ENCODE data around the gene PEX7.
"Not testable (repeated sequence)": the region's sequence is repeated elsewhere in the genome, so short reads cannot be mapped to it uniquely, and the experiment has no call there.

The PEX7 gene

GRCh38 chr6:136822046-136822375 lies 381 bp upstream of the PEX7 start:
- Histone ChIP-seq H3K4me3 (peak overlapping the region; percentile 46 to 80 (median 67)), H3K27ac (peak overlapping the region in 19 of 21 experiments; percentile 80 to 96 (median 93))

DNA sequence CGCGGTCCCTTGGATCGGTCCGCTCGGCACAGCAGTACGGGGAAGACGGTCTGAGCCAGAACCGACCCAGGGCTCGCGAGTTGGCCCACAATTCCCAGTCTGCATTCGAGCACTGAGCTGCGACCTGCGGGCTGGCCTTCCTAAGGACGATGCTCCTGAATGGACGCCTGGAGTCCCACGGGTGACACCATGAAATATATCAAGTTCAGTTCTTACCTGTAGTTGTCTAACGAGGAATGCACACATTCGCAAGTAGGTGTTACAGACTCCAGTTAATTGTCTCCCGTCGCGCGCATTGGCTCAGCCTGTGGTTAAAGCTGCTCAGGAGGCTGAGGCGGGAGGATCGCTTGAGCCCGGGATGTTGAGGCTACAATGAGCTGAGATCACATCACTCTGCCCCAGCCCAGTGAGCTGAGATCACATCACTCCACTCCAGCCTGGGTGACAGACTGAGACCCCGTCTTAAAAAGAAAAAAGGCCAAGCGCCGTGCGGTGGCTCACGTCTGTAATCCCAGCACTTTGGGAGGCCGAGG lies 802 bp downstream of the PEX7 start:
- peak overlapping the region in 20 of 21 experiments; percentile 85 to 96 (median 93) for H3K27ac ChIP-seq
- peak overlapping the region; percentile 46 to 80 (median 67) for H3K4me3 ChIP-seq

GRCh38 chr6:136826216-136826615 lies 3.8 kb downstream of the PEX7 start:
- Histone ChIP-seq H3K27ac (no peak overlapping the region), H3K4me3 (no peak overlapping the region)

GRCh38 chr6:136831873-136832562 lies 9.6 kb downstream of the PEX7 start:
- no peak overlapping the region for H3K4me3 ChIP-seq

GRCh38 chr6:136840276-136841001 lies 18.0 kb downstream of the PEX7 start:
- no peak overlapping the region for H3K4me3 ChIP-seq
- H3K27ac ChIP-seq, result no peak overlapping the region

More at GRCh38 chr6:136831873-136832562, 9.6 kb downstream of the PEX7 start:
- no peak overlapping the region for H3K27ac ChIP-seq

DNA sequence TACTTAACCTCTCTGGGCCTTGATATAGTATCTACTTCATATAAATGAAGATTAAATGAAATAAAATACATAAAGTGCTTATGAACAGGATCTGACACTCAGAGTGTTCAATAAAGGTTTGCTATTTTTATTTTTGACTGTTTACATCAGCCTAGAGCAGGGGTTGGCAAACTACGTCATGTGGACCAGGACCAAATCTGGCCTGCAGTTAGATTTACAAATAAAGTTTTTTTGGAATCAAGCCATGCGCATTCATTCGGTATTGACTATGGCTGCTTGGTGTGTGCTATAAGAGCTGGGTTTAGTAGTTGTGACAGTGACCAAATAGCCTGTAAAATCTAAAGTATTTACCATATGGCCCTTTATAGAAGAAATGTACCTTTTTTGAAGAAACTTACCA lies 20.8 kb downstream of the PEX7 start:
- H3K27ac ChIP-seq, result no peak overlapping the region
- no peak overlapping the region for H3K4me3 ChIP-seq

DNA sequence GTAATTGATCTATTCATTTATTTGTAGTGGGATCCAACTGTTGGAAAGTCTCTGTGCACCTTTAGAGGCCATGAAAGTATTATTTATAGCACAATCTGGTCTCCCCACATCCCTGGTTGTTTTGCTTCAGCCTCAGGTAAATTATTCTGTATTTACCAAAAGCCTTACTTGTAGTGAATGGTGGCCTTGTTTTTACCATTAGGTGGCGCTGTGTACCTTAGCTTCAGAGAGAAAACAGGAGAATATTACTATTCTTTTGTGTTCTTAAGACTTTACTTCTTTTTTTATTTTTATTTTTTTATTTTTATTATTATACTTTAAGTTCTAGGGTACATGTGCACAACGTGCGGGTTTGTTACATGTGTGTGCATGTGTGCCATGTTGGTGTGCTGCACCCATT lies 23.7 kb downstream of the PEX7 start:
- H3K27ac ChIP-seq, result no peak overlapping the region
- no peak overlapping the region for H3K4me3 ChIP-seq

DNA sequence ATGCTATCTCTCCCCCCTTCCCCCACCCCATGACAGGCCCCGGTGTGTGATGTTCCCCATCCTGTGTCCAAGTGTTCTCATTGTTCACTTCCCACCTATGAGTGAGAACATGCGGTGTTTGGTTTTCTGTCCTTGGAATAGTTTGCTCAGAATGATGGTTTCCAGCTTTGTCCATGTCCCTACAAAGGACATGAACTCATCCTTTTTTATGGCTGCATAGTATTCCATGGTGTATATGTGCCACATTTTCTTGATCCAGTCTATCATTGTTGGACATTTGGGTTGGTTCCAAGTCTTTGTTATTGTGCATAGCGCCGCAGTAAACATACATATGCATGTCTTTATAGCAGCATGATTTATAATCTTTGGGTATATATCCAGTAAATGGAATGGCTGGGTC lies 24.1 kb downstream of the PEX7 start:
- not testable (repeated sequence) for H3K4me3 ChIP-seq, H3K27ac ChIP-seq

DNA sequence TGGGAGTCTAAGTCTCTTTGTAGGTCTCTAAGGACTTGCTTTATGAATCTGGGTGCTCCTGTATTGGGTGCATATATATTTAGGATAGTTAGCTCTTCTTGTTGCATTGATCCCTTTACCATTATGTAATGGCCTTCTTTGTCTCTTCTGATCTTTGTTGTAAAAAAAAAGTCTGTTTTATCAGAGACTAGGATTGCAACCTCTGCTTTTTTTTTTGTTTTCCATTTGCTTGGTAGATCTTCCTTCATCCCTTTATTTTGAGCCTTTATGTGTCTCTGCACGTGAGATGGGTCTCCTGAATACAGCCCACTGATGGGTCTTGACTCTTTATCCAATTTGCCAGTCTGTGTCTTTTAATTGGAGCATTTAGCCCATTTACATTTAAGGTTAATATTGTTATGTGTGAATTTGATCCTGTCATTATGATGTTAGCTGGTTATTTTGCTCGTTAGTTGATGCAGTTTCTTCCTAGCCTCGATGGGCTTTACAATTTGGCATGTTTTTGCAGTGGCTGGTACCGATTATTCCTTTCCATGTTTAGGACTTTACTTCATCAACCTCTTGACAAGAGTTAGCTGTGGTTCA lies 27.7 kb downstream of the PEX7 start:
- H3K27ac ChIP-seq, H3K4me3 ChIP-seq: not testable (repeated sequence)

- Histone ChIP-seq H3K27ac (no peak overlapping the region), H3K4me3 (no peak overlapping the region)
Observed at GRCh38 chr6:136859430-136859829, 37.0 kb downstream of the PEX7 start.

DNA sequence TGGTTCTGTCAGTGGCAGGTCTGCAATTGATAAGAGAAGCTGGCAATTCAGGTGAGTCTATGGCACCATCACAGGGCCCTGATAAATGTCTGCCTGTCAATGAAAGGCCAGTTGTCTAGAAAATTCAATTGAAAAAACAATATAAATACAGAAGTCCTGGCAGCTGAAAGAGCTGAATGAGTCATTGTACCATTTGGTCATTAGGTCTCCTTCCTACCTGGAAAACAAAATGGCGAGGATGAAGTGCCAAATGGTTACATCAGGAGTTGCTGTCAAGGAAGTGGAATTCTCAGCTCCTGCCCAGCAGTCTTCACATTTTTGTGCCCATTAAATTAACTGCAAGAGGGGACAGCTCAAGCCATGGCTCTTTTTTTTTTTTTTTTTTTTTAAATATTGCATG lies 37.7 kb downstream of the PEX7 start:
- Histone ChIP-seq H3K27ac (no peak overlapping the region), H3K4me3 (no peak overlapping the region)

- Histone ChIP-seq H3K27ac (no peak overlapping the region), H3K4me3 (no peak overlapping the region)
Observed at GRCh38 chr6:136862662-136863061, 40.3 kb downstream of the PEX7 start.

DNA sequence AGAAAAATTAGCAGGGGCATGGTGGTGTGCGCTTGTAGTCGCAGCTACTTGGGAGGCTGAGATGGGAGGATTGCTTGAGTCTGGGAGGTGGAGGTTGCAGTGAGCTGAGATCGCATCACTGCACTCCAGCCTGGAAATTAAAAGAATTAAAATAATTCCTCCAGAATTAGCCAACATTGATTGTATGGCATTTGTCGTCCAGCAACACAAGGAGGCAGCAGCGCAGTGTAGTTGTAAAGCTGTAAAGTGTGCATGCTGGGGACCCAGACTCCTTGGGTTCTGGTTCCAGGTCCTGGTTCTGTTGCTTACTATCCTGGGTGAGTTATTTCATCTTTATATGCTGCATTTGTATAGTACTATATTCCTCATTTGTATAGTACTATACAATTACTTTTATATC lies 41.4 kb downstream of the PEX7 start:
- no peak overlapping the region for H3K4me3 ChIP-seq
- H3K27ac ChIP-seq, result no peak overlapping the region

DNA sequence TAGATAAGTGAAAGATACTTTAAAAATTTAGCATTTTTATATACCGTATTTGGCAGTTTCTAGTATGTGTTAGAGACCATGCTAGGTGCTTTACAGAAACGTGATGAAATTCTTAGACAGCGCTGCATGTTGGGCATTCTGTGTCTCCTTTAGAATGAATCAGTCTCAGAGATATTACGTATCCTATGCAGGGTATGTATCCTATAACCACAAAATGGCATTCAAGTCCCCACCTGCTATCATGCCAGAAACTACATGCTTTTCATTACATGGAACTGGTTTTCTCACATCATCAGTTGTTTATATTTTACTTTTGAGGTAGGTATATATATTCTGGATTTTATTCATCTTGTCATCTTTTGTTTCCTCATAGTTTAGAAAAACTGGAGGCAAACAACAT lies 42.3 kb downstream of the PEX7 start:
- Histone ChIP-seq H3K27ac (no peak overlapping the region), H3K4me3 (no peak overlapping the region)

- H3K4me3 ChIP-seq, result no peak overlapping the region
- H3K27ac ChIP-seq, result no peak overlapping the region
Observed at GRCh38 chr6:136866872-136867416, 44.6 kb downstream of the PEX7 start.

DNA sequence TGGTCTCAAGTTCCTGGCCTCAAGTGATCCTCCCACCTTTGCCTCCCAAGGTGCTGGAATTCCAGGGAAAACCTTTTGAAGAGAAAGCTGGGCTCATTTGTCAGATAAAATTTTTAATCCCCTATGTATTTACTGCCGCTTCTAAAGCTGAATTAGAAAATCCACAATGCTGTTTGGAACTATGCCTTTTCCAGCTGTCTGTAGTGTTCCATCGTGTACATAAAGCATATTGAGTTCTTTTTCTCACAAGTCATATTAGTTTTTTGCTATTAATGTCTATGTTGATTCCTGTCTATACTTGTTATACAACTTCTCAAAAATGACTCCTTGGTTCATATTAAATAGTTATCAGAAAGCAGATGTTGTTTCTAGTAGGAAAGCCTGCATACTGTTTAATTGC lies 47.1 kb downstream of the PEX7 start:
- no peak overlapping the region for H3K27ac ChIP-seq
- H3K4me3 ChIP-seq, result no peak overlapping the region

DNA sequence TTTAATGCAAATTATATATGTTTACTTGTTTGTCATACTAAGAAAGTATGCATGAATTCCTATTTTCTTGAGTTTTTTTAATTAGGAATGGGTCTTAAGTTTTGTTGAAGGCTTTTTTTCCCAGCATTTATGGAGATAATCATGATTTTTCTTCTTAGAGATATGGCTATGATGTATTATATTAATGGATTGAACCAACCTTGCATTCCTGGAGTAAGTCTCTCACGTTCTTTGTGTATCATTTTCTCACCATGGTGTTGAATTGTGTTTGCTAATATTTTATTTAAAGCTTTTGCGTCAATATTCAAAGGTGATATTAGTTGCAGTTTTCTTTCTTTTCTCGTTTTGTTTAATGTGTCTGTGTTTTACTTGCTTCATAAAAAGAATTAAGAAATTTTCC lies 51.4 kb downstream of the PEX7 start:
- H3K4me3 ChIP-seq, result no peak overlapping the region
- H3K27ac ChIP-seq, result no peak overlapping the region

DNA sequence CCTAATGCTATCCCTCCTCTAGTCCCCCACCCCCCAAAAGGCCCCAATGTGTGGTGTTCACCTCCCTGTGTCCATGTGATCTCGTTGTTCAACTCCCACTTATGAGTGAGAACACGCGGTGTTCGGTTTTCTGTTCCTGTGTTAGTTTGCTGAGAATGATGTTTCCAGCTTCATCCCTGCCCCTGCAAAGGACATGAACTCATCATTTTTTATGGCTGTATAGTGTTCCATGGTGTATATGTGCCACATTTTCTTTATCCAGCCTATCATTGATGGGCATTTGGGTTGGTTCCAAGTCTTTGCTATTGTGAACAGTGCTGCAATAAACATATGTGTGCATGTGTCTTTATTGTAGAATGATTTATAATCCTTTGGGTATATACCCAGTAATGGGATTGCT lies 54.1 kb downstream of the PEX7 start:
- H3K4me3 ChIP-seq, H3K27ac ChIP-seq: not testable (repeated sequence)

DNA sequence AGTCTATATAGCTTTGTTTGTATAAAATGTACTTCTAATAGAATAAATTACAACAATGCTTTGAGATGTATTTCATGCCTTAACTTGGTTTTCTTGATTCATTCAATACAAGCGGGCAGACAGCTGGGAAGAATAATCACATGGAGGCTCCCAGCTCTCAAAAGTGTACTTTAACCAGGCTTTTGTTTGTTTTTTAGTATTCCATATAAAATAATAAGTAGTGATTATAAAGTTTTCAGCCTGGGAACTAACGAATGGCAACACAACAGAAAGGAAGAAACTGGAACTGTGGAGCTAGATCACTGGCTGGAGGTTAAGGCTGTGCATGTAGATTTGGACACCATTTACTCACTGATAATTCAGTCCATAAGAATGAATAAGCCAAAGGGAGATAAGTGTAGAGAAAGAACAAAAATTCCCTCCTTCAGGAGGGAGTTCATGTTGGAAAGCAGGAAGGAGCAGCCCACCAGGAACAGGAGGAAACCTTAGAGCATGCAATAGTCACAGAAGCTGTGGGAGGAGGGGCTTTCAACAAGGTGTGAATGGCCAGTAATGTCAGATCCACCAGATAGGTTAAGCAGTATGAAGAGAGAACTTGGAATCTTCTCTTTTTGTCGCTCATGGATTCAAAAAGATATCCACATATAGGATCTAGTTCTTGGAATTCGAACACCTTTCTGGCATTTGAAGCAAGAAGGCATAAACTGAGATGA lies 58.5 kb downstream of the PEX7 start:
- Histone ChIP-seq H3K27ac (no peak overlapping the region), H3K4me3 (no peak overlapping the region)

DNA sequence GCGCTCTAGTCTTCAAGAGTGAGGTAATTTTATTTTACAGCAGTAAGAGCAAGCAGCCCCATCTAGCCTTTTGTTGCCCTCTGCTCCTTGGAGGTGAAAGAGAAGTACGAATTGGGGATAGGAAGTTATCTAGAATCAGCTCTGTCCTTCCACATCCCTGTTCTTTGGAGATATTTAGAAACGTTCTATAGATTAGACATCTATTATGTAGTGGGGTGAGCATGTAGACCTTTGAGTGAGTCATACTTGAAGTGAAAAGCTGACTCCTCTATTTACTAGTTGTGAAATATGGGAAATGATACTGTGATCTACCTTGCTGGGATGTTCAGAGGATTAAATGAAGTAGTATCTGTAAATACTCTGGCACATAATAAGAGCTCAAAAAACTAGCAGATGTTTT lies 63.7 kb downstream of the PEX7 start:
- Histone ChIP-seq H3K27ac (no peak overlapping the region), H3K4me3 (no peak overlapping the region)

All from skin epidermis (tissue), 12 donors.